ENCODE data around the gene XRN2. TPM values are rescaled to one million over a fixed set of nuclear protein-coding genes. Genes with fewer than 3 reads are reported as not detected.
A peak's percentile ranks its signal among the peaks of the same experiment; 100 is the strongest.

The XRN2 gene
- total RNA-seq, 1 donor from 2014 or later: 76.6 TPM

DNA sequence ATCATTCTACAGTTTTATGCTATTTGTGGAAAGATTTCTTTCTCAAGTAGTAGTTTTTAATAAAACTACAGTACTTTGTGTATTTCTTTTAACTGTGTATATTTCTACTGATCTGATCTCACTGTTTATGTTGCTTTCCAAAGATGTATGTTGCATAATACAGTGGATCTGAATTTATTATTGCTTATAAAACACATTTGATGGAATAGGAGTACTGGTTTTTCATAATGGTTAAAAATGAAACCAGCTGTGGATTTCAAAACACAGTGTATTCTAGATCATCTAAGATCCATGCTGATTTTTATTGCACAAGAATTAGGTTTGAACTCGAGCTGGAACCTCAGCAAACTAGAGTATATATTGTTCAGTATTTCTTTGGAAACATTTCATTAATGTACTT lies 86.2 kb downstream of the XRN2 start:
- Mint-ChIP-seq H3K9me3 (no peaks in the 10 kb centered on the region), H3K4me1 (ENCODE audit: unreplicated experiment) (peaks cover 4% of the 10 kb centered on the region), H3K4me3 (no peak overlapping the region), H3K27me3 (peaks cover 52% of the 10 kb centered on the region), H3K36me3 (peaks cover 38% of the 10 kb centered on the region), H3K27ac (no peak overlapping the region)
- TF ChIP-seq, protein P1, sequence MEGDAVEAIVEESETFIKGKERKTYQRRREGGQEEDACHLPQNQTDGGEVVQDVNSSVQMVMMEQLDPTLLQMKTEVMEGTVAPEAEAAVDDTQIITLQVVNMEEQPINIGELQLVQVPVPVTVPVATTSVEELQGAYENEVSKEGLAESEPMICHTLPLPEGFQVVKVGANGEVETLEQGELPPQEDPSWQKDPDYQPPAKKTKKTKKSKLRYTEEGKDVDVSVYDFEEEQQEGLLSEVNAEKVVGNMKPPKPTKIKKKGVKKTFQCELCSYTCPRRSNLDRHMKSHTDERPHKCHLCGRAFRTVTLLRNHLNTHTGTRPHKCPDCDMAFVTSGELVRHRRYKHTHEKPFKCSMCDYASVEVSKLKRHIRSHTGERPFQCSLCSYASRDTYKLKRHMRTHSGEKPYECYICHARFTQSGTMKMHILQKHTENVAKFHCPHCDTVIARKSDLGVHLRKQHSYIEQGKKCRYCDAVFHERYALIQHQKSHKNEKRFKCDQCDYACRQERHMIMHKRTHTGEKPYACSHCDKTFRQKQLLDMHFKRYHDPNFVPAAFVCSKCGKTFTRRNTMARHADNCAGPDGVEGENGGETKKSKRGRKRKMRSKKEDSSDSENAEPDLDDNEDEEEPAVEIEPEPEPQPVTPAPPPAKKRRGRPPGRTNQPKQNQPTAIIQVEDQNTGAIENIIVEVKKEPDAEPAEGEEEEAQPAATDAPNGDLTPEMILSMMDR (conservative IDR thresholded peaks at IDR 0.05): no peak
- no peak for DNase-seq (ENCODE audit: extremely low spot score, unreplicated experiment)

DNA sequence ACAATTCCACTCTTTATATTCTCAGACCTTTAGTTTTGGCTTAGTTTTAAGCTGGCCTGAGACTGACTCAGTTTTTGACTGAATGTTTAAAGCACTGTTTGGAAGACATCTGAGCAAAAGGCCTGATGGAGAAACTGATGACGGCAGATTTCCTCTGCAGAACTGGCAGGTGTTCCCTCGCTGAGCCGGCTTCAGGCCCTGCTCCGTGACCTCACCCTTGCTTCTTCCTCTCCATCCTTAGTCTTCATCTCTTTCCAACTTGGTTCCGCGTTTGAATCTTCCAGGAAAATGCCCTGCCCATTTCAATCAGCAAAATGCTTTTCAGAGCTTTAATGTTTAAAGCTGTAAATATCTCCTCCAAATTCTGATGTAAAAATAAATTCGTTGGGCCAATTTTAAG lies 87.6 kb downstream of the XRN2 start:
- Mint-ChIP-seq H3K9me3 (no peaks in the 10 kb centered on the region), H3K27ac (no peak overlapping the region), H3K4me1 (ENCODE audit: unreplicated experiment) (peaks cover 4% of the 10 kb centered on the region), H3K36me3 (peaks cover 35% of the 10 kb centered on the region), H3K4me3 (peak overlapping the region; percentile 67), H3K27me3 (peaks cover 65% of the 10 kb centered on the region)
- TF ChIP-seq, protein P1 (conservative IDR thresholded peaks at IDR 0.05): no peak
- DNase-seq (ENCODE audit: extremely low spot score, unreplicated experiment): no peak

DNA sequence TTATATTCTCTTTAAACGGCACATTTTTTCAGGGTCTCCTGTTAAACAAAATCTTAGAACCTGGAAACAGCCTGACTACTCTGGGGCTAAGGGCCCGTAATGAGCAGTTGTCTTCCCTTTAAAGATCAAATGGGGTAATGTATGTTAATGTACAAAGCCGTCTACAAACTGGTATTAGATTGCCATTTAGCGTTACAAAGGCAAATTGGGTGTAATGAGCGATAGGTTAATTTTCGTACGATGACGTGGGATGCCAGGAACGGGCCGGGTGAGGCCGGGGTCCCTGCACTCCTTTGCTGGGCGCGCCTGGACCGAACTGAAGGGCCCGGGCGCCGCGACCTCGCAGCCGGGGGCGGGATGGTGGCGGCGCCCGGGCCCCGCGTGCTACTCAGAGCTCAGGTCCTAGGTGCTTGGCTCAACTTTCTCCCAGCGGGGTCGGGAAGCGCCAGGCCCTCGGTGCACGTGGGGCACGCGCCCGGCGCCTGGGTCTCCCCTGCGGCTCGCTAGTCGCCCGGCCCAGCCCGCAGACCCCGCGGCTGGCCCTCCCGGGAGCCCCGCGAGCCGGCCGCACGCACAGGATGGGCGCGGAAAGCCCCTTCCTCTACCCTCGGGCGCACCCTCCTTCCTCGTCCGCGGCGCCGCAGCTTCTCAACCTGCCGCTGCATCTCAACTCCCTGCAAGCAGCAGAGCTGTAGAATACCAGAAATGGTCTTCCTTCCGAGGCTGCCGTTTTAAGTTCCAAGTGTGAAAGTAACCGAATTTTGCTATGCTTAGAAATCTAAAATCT lies 88.2 kb downstream of the XRN2 start:
- TF ChIP-seq, protein P1 (conservative IDR thresholded peaks at IDR 0.05): no peak
- H3K9me3 Mint-ChIP-seq: no peaks in the 10 kb centered on the region
- no peak for DNase-seq (ENCODE audit: extremely low spot score, unreplicated experiment)
- peaks cover 65% of the 10 kb centered on the region for H3K27me3 Mint-ChIP-seq
- peak overlapping the region; percentile 74 for H3K27ac Mint-ChIP-seq
- H3K36me3 Mint-ChIP-seq: peaks cover 35% of the 10 kb centered on the region
- H3K4me1 Mint-ChIP-seq (ENCODE audit: unreplicated experiment): peaks cover 4% of the 10 kb centered on the region
- H3K4me3 Mint-ChIP-seq: peak overlapping the region; percentile 78

DNA sequence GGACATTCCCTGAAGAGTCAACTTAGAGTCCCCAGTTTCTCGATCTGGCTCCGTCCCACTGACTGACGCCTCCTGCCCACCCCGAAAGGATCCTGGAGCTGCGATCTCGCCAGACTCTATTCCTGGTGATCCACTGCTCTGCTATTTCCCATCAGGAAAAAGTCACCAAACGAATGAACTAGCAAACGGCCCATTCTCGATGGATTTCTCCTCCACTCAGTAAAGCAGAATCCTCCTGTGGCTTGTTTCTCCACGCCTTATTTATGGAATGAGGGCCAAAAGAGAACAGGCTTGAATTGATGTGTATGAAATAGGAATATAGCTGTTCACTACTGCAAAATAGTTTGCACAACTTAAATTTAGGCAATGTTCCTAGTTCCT lies 88.8 kb downstream of the XRN2 start:
- peak overlapping the region; percentile 74 for H3K27ac Mint-ChIP-seq
- H3K9me3 Mint-ChIP-seq: no peaks in the 10 kb centered on the region
- H3K27me3 Mint-ChIP-seq: peaks cover 65% of the 10 kb centered on the region
- peak overlapping the region; percentile 78 for H3K4me3 Mint-ChIP-seq
- TF ChIP-seq, protein P1 (conservative IDR thresholded peaks at IDR 0.05): no peak
- H3K36me3 Mint-ChIP-seq: peaks cover 29% of the 10 kb centered on the region
- H3K4me1 Mint-ChIP-seq (ENCODE audit: unreplicated experiment): peaks cover 4% of the 10 kb centered on the region
- no peak for DNase-seq (ENCODE audit: extremely low spot score, unreplicated experiment)

DNA sequence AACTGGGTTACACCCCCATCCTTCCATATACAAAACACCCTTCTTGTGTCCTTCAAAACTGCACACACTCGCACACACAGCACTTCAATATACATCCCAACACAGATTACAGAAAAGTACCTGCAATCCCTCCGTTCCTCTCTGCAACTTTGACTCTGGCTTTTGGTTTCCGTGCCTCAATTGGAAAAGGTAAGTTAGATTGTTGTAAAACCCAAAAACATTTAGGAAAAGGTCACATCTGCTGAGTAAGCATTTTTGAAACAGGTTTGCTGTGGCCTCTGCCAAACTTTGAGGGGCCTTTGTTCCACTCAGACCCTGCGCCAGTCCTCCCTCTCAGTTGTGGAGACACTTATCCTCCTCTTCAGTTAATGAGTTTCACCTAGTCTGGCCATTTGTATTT lies 90.0 kb downstream of the XRN2 start:
- DNase-seq (ENCODE audit: extremely low spot score, unreplicated experiment): no peak
- Mint-ChIP-seq H3K9me3 (no peaks in the 10 kb centered on the region), H3K36me3 (peaks cover 20% of the 10 kb centered on the region), H3K27ac (no peak overlapping the region), H3K27me3 (peaks cover 69% of the 10 kb centered on the region), H3K4me3 (no peak overlapping the region), H3K4me1 (ENCODE audit: unreplicated experiment) (peaks cover 4% of the 10 kb centered on the region)
- TF ChIP-seq, protein P1 (conservative IDR thresholded peaks at IDR 0.05): no peak

Data from type B pancreatic cell (in vitro differentiated cells).